CD4-positive, alpha-beta T cell (primary cell): ENCODE results near the gene PXDN. TPM values are rescaled to one million over a fixed set of nuclear protein-coding genes. Genes with fewer than 3 reads are reported as not detected.

Source experiments
- ATAC-seq: fragments of 200-7000 bp; cut with Tn5 transposase; one replicate; pipeline ENCODE4 v1.10.0; 2022; ENCODE audit warnings: mild to moderate bottlenecking; ENCODE audit not compliant: poor library complexity
- CTCF ChIA-PET: fragments of 350-600 bp; sonication (Branson Sonifier 250); formaldehyde crosslinking; loops from one replicate; lab custom pipeline; 2021; ENCODE audit warnings: antibody characterized with exemption, inconsistent platforms; lab: Charles Lee
- POLR2A ChIA-PET: fragments of 350-600 bp; sonication (Branson Sonifier 250); formaldehyde crosslinking; loops from one replicate; lab custom pipeline; 2021; ENCODE audit warnings: antibody characterized with exemption, inconsistent platforms; lab: Charles Lee
- DNase-seq, 14 experiments: peaks; one replicate each; pipeline ENCODE4 v3.0.0-alpha.2; 2013 to 2020; ENCODE audit warnings: mixed read lengths in 2 of 14
- H3K27ac ChIP-seq, 2 donors: one replicate each; pipeline versions ENCODE4 v1.5.1 to v1.7.0; 2013; ENCODE audit warnings: low read length in 2 of 2, low read depth in 1 of 2, mild to moderate bottlenecking in 1 of 2
- H3K27me3 ChIP-seq, 2 experiments: 1 replicate in 1 of 2; 2 replicates in 1 of 2; pipeline versions ENCODE4 v1.6.1 to v1.7.0; 2013; ENCODE audit warnings: low read length in 2 of 2, control low read depth in 1 of 2, mild to moderate bottlenecking in 1 of 2, moderate library complexity in 1 of 2; ENCODE audit not compliant: insufficient read depth in 2 of 2, control insufficient read depth in 1 of 2
- H3K36me3 ChIP-seq: one replicate; pipeline ENCODE4 v1.6.1; 2013; ENCODE audit warnings: low read length, control low read depth; ENCODE audit not compliant: insufficient read depth
- H3K4me1 ChIP-seq: one replicate; pipeline ENCODE4 v1.6.1; 2013; ENCODE audit warnings: low read length, control low read depth; ENCODE audit not compliant: insufficient read depth
- H3K4me3 ChIP-seq: one replicate; pipeline ENCODE4 v1.5.1; 2013; ENCODE audit warnings: mild to moderate bottlenecking, low read length, moderate library complexity
- H3K9me3 ChIP-seq, 2 experiments: 1 replicate in 1 of 2; 2 replicates in 1 of 2; pipeline versions ENCODE4 v1.6.1 to v1.7.0; 2013; ENCODE audit warnings: low read length in 2 of 2, mild to moderate bottlenecking in 2 of 2, control low read depth in 1 of 2, moderate library complexity in 1 of 2; ENCODE audit not compliant: control insufficient read depth in 1 of 2, insufficient read depth in 1 of 2
- H3K27ac Mint-ChIP-seq: one replicate; pipeline ENCODE4 v1.8.0; 2020; ENCODE audit warnings: mixed read lengths
- H3K27me3 Mint-ChIP-seq: one replicate; pipeline ENCODE4 v1.8.0; 2021; ENCODE audit warnings: mixed read lengths
- H3K36me3 Mint-ChIP-seq: one replicate; pipeline ENCODE4 v1.8.0; 2021; ENCODE audit warnings: low read depth, mixed read lengths
- H3K4me1 Mint-ChIP-seq: one replicate; pipeline ENCODE4 v1.8.0; 2021; ENCODE audit warnings: low read depth, mixed read lengths
- H3K4me3 Mint-ChIP-seq: one replicate; pipeline ENCODE4 v1.8.0; 2020; ENCODE audit warnings: mild to moderate bottlenecking, mixed read lengths
- H3K9me3 Mint-ChIP-seq: one replicate; pipeline ENCODE4 v1.8.0; 2020; ENCODE audit warnings: mixed read lengths
- CTCF ChIP-seq: fragments of 200-600 bp; IDR thresholded peaks from one replicate; pipeline ENCODE4 v1.8.0; 2022; ENCODE audit warnings: antibody characterized with exemption, mild to moderate bottlenecking
- intact Hi-C, 2 experiments: fragments of 100-400 bp; cut with DNase I in 1 of 2; cut with micrococcal nuclease in 1 of 2; formaldehyde crosslinking; loops; one replicate each; pipeline versions ENCODE4 v1.15.1 to v1.9.0; 2023 to 2025; cut with DNase I, micrococcal nuclease
- total RNA-seq, 174 experiments: library from RNA in 2 of 174; stranded (reverse) in 2 of 174; gene quantifications; one replicate each; pipeline ENCODE4 v1.2.3 and lab custom pipeline; 2021 to 2026

PXDN gene
- total RNA-seq, 2 experiments from 2014 or later: 0.47 to 0.84 TPM

DNA sequence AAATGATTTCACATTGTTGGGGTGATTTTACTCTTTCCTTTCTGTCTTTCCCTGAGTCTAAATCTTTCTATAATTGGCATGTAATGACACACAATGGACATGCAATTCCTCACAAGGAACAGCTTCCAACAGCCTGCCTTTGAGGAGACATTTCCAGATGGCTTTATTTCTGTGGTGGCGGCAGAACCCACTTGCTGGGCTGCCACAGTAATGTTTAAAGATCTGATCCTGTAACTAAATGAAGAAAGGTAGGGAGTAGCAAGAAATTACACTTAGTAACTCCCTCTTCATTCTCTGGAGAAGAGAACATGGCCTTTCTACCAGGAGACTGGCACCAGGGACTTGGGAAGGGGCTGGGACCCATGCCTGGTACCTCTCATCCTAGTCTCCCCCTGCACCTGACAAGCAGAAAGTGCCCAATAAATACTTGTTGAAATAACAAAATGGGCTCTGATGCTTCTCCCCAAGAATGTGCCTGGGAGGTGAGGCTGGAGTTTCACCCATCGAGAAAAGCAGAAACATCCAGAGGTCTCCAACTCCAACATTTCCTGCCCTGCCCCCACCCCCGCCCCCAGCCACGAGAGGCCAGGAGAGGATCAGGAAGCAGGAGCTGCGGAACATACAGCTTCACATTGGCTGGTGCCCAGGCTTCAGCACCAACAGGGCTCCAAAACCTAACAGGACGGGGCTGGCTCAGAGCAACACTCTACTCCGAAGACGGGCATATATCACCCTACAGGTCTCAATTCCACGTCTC lies 92.1 kb downstream of the PXDN start:
- Mint-ChIP-seq H3K27ac (no peak overlapping the region), H3K27me3 (peaks cover 3% of the 10 kb centered on the region), H3K9me3 (no peaks in the 10 kb centered on the region), H3K36me3 (no peaks in the 10 kb centered on the region), H3K4me1 (no peaks in the 10 kb centered on the region), H3K4me3 (no peak overlapping the region)
- no peak overlapping the region for H3K27ac ChIP-seq
- H3K27me3 ChIP-seq: peaks cover 0 to 4% of the 10 kb centered on the region in 2 experiments
- peaks cover 0 to 29% of the 10 kb centered on the region in 2 experiments for H3K9me3 ChIP-seq
- no peaks in the 10 kb centered on the region for H3K4me1 ChIP-seq
- TF ChIP-seq CTCF: no peak
- intact Hi-C loops: no loop called here
- ChIA-PET CTCF (no interaction called here), POLR2A (no interaction called here)
- ATAC-seq: no peak
- no peak overlapping the region for H3K4me3 ChIP-seq
- no peak for DNase-seq
- H3K36me3 ChIP-seq: no peaks in the 10 kb centered on the region

GRCh38 chr2:1651121-1652033 lies 92.9 kb downstream of the PXDN start:
- POLR2A ChIA-PET: no interaction called here
- no peak overlapping the region for H3K4me3 Mint-ChIP-seq
- TF ChIP-seq CTCF: no peak

DNA sequence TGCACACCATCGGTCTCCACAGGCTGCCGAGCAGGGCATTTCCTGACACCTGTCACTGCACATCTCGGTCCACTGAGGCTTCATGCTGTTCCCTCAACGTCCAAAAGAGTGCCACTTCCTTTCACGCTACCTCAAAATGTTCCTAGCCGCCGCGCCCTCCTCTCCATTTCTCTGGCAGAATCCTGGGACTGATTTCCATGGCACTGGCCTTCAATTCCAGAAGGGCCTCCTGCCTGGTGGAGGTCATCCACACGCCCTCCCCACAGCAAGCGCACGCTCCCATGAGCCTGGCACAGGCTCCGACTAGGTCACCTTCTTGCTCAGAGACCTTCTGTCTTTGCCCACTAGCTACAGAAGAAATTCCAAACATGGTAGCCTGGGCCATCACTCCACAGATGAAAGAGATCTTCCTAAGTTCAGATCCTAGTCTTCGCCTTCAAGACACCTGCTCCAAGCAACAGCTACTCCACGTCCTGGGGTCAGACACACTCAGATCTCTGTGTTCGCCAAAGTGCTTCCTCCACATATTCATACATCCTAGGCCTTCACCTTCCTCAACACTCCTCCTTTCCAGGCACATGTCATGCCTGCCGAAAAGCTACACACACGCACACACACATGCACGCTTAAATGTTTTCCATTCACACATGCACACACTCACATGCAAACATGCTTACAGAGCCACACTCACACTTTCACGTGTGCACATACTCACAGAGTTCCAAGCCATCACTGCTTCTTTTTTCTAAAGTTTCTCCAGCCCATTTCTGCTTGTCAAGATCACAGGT lies 94.0 kb downstream of the PXDN start:
- Histone ChIP-seq H3K9me3 (peaks cover 0 to 29% of the 10 kb centered on the region in 2 experiments), H3K4me1 (no peaks in the 10 kb centered on the region), H3K4me3 (no peak overlapping the region), H3K27ac (no peak overlapping the region), H3K36me3 (no peaks in the 10 kb centered on the region), H3K27me3 (no peaks in the 10 kb centered on the region)
- CTCF ChIA-PET: no interaction called here
- no peaks in the 10 kb centered on the region for H3K36me3 Mint-ChIP-seq
- no peak overlapping the region for H3K4me3 Mint-ChIP-seq
- peaks cover 3% of the 10 kb centered on the region for H3K27me3 Mint-ChIP-seq
- H3K9me3 Mint-ChIP-seq: no peaks in the 10 kb centered on the region
- DNase-seq (no peak), ATAC-seq (no peak)
- H3K4me1 Mint-ChIP-seq: no peaks in the 10 kb centered on the region
- intact Hi-C loops: no loop called here
- TF ChIP-seq CTCF: no peak
- H3K27ac Mint-ChIP-seq: no peak overlapping the region
- POLR2A ChIA-PET: no interaction called here

More at GRCh38 chr2:1651121-1652033, 92.9 kb downstream of the PXDN start:
- intact Hi-C loops: no loop called here
- H3K4me3 ChIP-seq: no peak overlapping the region
- CTCF ChIA-PET: no interaction called here
- no peaks in the 10 kb centered on the region for H3K27me3 ChIP-seq
- DNase-seq (no peak), ATAC-seq (no peak)
- Mint-ChIP-seq H3K27me3 (peaks cover 3% of the 10 kb centered on the region), H3K27ac (no peak overlapping the region), H3K36me3 (no peaks in the 10 kb centered on the region), H3K4me1 (no peaks in the 10 kb centered on the region), H3K9me3 (no peaks in the 10 kb centered on the region)
- peaks cover 0 to 29% of the 10 kb centered on the region in 2 experiments for H3K9me3 ChIP-seq
- no peaks in the 10 kb centered on the region for H3K36me3 ChIP-seq
- no peaks in the 10 kb centered on the region for H3K4me1 ChIP-seq
- H3K27ac ChIP-seq: no peak overlapping the region
